SK-N-SH (cell line): ENCODE results near the gene SH3D19. TPM values are rescaled to one million over a fixed set of nuclear protein-coding genes. Genes with fewer than 3 reads are reported as not detected.

Experiments used
- CTCF ChIA-PET: fragments of 300-600, 350-600 bp; formaldehyde crosslinking; extraction: SDS; loops from one replicate; lab custom pipeline; 2021; lab: Yijun Ruan, JAX
- POLR2A ChIA-PET: fragments of 350-600 bp; sonication (Branson Sonifier 250); formaldehyde crosslinking; extraction: SDS; loops from one replicate; lab custom pipeline; 2020; ENCODE audit warnings: antibody characterized with exemption, inconsistent platforms; lab: Yijun Ruan, JAX
- DNase-seq: peaks from one replicate; pipeline ENCODE4 v3.0.0; 2012
- H2AFZ ChIP-seq: fragments of 200-600 bp; sonication (generic); 2 replicates; pipeline ENCODE4 v1.8.1; 2016; ENCODE audit warnings: antibody characterized with exemption, mild to moderate bottlenecking, low read depth
- H3F3A ChIP-seq: fragments of 200-600 bp; sonication (generic); replicated peaks from 2 replicates; pipeline ENCODE3; 2016; ENCODE audit warnings: antibody characterized with exemption, mild to moderate bottlenecking; ENCODE audit not compliant: insufficient read depth
- H3K27ac ChIP-seq, 2 experiments: fragments of 200-500 bp in 1 of 2; fragments of 200-600 bp in 1 of 2; sonication (Bioruptor generic) in 1 of 2; sonication (generic), shearing (Covaris generic) in 1 of 2; 2 replicates each; pipeline versions ENCODE4 v1.5.1 to v1.6.1; 2014 to 2016; ENCODE audit warnings: low read depth in 2 of 2, inconsistent platforms in 1 of 2, low read length in 1 of 2, mild to moderate bottlenecking in 1 of 2, mixed read lengths in 1 of 2
- H3K27me3 ChIP-seq: fragments of 200-600 bp; sonication (generic), shearing (Covaris generic); 2 replicates; pipeline ENCODE4 v1.6.1; 2016; ENCODE audit warnings: mixed run types; ENCODE audit not compliant: insufficient read depth
- H3K36me3 ChIP-seq, 2 experiments: fragments of 200-500 bp in 1 of 2; fragments of 200-600 bp in 1 of 2; sonication (Bioruptor generic) in 1 of 2; sonication (generic) in 1 of 2; replicated peaks in 1 of 2; 2 replicates each; pipeline versions ENCODE3 to v1.5.1; 2014 to 2016; ENCODE audit warnings: low read length in 1 of 2, mild to moderate bottlenecking in 1 of 2; ENCODE audit not compliant: insufficient read depth in 2 of 2, control insufficient read depth in 1 of 2
- H3K4me1 ChIP-seq, 2 experiments: fragments of 200-500 bp in 1 of 2; fragments of 200-600 bp in 1 of 2; sonication (Bioruptor generic) in 1 of 2; sonication (generic), shearing (Covaris generic) in 1 of 2; 2 replicates each; pipeline versions ENCODE4 v1.5.1 to v1.6.1; 2014 to 2016; ENCODE audit warnings: low read depth in 1 of 2, low read length in 1 of 2, mixed run types in 1 of 2; ENCODE audit not compliant: insufficient read depth in 2 of 2, control insufficient read depth in 1 of 2
- H3K4me2 ChIP-seq: fragments of 200-600 bp; sonication (generic), shearing (Covaris generic); 2 replicates; pipeline ENCODE4 v1.6.1; 2017; ENCODE audit warnings: mixed run types
- H3K4me3 ChIP-seq, 2 experiments: fragments of 200-500 bp in 1 of 2; fragments of 200-600 bp in 1 of 2; sonication (Bioruptor generic) in 1 of 2; sonication (generic), shearing (Covaris generic) in 1 of 2; 2 replicates each; pipeline versions ENCODE4 v1.5.1 to v1.8.1; 2014 to 2016; ENCODE audit warnings: low read depth in 2 of 2, inconsistent platforms in 1 of 2, low read length in 1 of 2, mild to moderate bottlenecking in 1 of 2, mixed read lengths in 1 of 2, moderate library complexity in 1 of 2
- H3K79me2 ChIP-seq: fragments of 200-600 bp; sonication (generic); 2 replicates; pipeline ENCODE4 v1.8.1; 2017; ENCODE audit warnings: mild to moderate bottlenecking; ENCODE audit not compliant: insufficient read depth
- H3K9ac ChIP-seq: fragments of 200-600 bp; sonication (generic); 2 replicates; pipeline ENCODE4 v1.6.1; 2017; ENCODE audit warnings: mixed run types
- H3K9me2 ChIP-seq: fragments of 200-600 bp; sonication (generic); 2 replicates; pipeline ENCODE4 v1.6.1; 2017; ENCODE audit warnings: mixed run types
- H3K9me3 ChIP-seq: fragments of 200-600 bp; sonication (generic); 2 replicates; pipeline ENCODE4 v1.6.1; 2017; ENCODE audit warnings: mixed run types, mild to moderate bottlenecking, moderate library complexity
- H4K20me1 ChIP-seq: fragments of 200-600 bp; sonication (generic); 2 replicates; pipeline ENCODE4 v1.6.1; 2017; ENCODE audit warnings: mild to moderate bottlenecking, mixed run types; ENCODE audit not compliant: insufficient read depth
- CHD2 ChIP-seq: fragments of 150-350 bp; IDR thresholded peaks from 2 replicates; pipeline ENCODE4 v1.6.1; 2018; ENCODE audit warnings: low read length; ENCODE audit not compliant: partially characterized antibody
- CTCF ChIP-seq: fragments of 200-600 bp; sonication (generic); IDR thresholded peaks from 2 replicates; pipeline ENCODE4 v1.6.1; 2017; ENCODE audit warnings: antibody characterized with exemption, mild to moderate bottlenecking, moderate library complexity
- ELF1 ChIP-seq: IDR thresholded peaks from 2 replicates; pipeline ENCODE4 v1.4.0; 2012
- EP300 ChIP-seq, 2 experiments: IDR thresholded peaks; 2 replicates each; pipeline versions ENCODE4 v1.4.0 to v1.6.1; 2012; ENCODE audit warnings: borderline replicate concordance in 1 of 2, low read depth in 1 of 2, low read length in 1 of 2
- FOSL2 ChIP-seq: IDR thresholded peaks from 2 replicates; pipeline ENCODE4 v1.4.0; 2012; ENCODE audit warnings: low read depth, mild to moderate bottlenecking, moderate library complexity, borderline replicate concordance
- FOXM1 ChIP-seq: IDR thresholded peaks from 2 replicates; pipeline ENCODE4 v1.4.0; 2012; ENCODE audit warnings: low read depth, mild to moderate bottlenecking
- MAX ChIP-seq: IDR thresholded peaks from 2 replicates; pipeline ENCODE4 v1.4.0; 2012; ENCODE audit warnings: low read depth
- NFIC ChIP-seq: IDR thresholded peaks from 2 replicates; pipeline ENCODE4 v1.4.0; 2012; ENCODE audit warnings: borderline replicate concordance
- PBX3 ChIP-seq: IDR thresholded peaks from 2 replicates; pipeline ENCODE4; 2012
- TAF1 ChIP-seq: IDR thresholded peaks from 2 replicates; pipeline ENCODE4 v1.6.1; 2012; ENCODE audit warnings: low read depth, mild to moderate bottlenecking, low read length, moderate library complexity, borderline replicate concordance
- TEAD4 ChIP-seq: IDR thresholded peaks from 2 replicates; pipeline ENCODE4 v1.4.0; 2012; ENCODE audit warnings: mild to moderate bottlenecking, borderline replicate concordance; ENCODE audit not compliant: insufficient read depth
- USF1 ChIP-seq: IDR thresholded peaks from 2 replicates; pipeline ENCODE4 v1.4.0; 2012; ENCODE audit warnings: low read depth, borderline replicate concordance
- whole genome bisulfite sequencing: methylation state at CpG from one replicate; pipeline ENCODE4 v1.1.6; 2017; ENCODE audit warnings: low lambda C conversion rate; 5-methylcytosine and 5-hydroxymethylcytosine counted together
- polyA plus RNA-seq, 3 experiments: library from polyadenylated mRNA; depleted of rRNA; stranded (reverse); fragments of >200 nt; gene quantifications; 2 replicates each; pipeline ENCODE4 v1.2.3, GENCODE V29; 2012

Gene SH3D19
- polyA plus RNA-seq, 1 of the 3 experiments (the other 2 are of a cell fraction), result 7.1 TPM

GRCh38 chr4:151267822-151268535, 57.4 kb downstream of the SH3D19 start:
- DNase-seq, result no peak
- no peaks in the 10 kb centered on the region for H4K20me1 ChIP-seq
- peaks cover 22% of the 10 kb centered on the region; the same call in 1 of the 2 replicates for H3K79me2 ChIP-seq
- H3K4me2 ChIP-seq, result no peak overlapping the region
- H3K27me3 ChIP-seq, result no peaks in the 10 kb centered on the region
- H3K9ac ChIP-seq, result no peak overlapping the region
- POLR2A ChIA-PET, result interaction anchor here (0.6 kb wide), 1 partner anchor 22 kb away, joined by 3 read pairs; no protein-coding TSS in a partner anchor
- no peak overlapping the region for H3K27ac ChIP-seq
- 93% methylated on average over 7 of the region's 7 CpGs for WGBS
- H3K9me2 ChIP-seq, result no peaks in the 10 kb centered on the region
- TF ChIP-seq CTCF (no peak), USF1 (no peak), TAF1 (no peak), NFIC (no peak), CHD2 (no peak), EP300 (IDR thresholded peaks at IDR 0.05; ENCODE audit: borderline replicate concordance in 1 of 2, low read depth in 1 of 2, low read length in 1 of 2) (no peak), FOXM1 (no peak), TEAD4 (no peak), FOSL2 (no peak)
- CTCF ChIA-PET, result interaction anchor here (1.3 kb wide), 1 partner anchor 169 kb away, joined by 4 read pairs; the partner anchor contains the start of gene RPS3A
- H3K4me3 ChIP-seq, result no peak overlapping the region
- H3K36me3 ChIP-seq, result peaks cover 0 to 2% of the 10 kb centered on the region in 2 experiments
- peaks cover 7% of the 10 kb centered on the region for H3F3A ChIP-seq
- no peak overlapping the region for H2AFZ ChIP-seq
- no peaks in the 10 kb centered on the region for H3K9me3 ChIP-seq
- peaks cover 0 to 7% of the 10 kb centered on the region in 2 experiments; a peak in 1 of 4 replicates for H3K4me1 ChIP-seq

- Histone ChIP-seq H3K9me3 (no peaks in the 10 kb centered on the region), H3K9ac (no peak overlapping the region), H3K27ac (no peak overlapping the region), H3K4me2 (no peak overlapping the region), H3K4me3 (no peak overlapping the region), H3K9me2 (no peaks in the 10 kb centered on the region), H3F3A (peaks cover 7% of the 10 kb centered on the region), H3K27me3 (no peaks in the 10 kb centered on the region), H3K4me1 (peaks cover 7% of the 10 kb centered on the region in 2 experiments; a peak in 2 of 4 replicates), H4K20me1 (no peaks in the 10 kb centered on the region), H3K79me2 (peaks cover 19% of the 10 kb centered on the region; the same call in 1 of the 2 replicates), H3K36me3 (peaks cover 0 to 2% of the 10 kb centered on the region in 2 experiments), H2AFZ (no peak overlapping the region)
- ChIA-PET POLR2A (interaction anchor here (0.6 kb wide), 1 partner anchor 21 kb away, joined by 3 read pairs; no protein-coding TSS in a partner anchor), CTCF (interaction anchor here (1.3 to 3.0 kb wide), 3 partner anchors 10 to 377 kb away, joined by 4 to 15 read pairs (median 4); partner anchors contain the start of genes PRSS48 and RPS3A)
- DNase-seq, result no peak
- WGBS, result 94% methylated on average over 4 of the region's 4 CpGs
- TF ChIP-seq MAX (no peak), FOSL2 (no peak), CHD2 (no peak), CTCF (no peak), FOXM1 (no peak), ELF1 (no peak), PBX3 (no peak)
Observed at GRCh38 chr4:151267104-151267503, 58.3 kb downstream of the SH3D19 start.
